HL-60 (cell line): ENCODE data around the gene LRP1B.

Experiments
- DNase-seq, 2 experiments: peaks; one replicate each; pipeline ENCODE4 v3.0.0-alpha.2; 2010 to 2020; ENCODE audit warnings: low read depth in 1 of 2, low spot score in 1 of 2
- H3K27ac ChIP-seq: fragments of 250-450 bp; sonication (Bioruptor Pico); replicated peaks from 2 replicates; pipeline ENCODE4 v1.5.1; 2020; ENCODE audit warnings: mild to moderate bottlenecking, moderate library complexity
- H3K27me3 ChIP-seq: fragments of 250-450 bp; sonication (Bioruptor Pico); 2 replicates; pipeline ENCODE4 v1.5.1; 2021; ENCODE audit warnings: mild to moderate bottlenecking, moderate library complexity; ENCODE audit not compliant: insufficient read depth, poor library complexity, severe bottlenecking
- H3K4me3 ChIP-seq: replicated peaks from 2 replicates; pipeline ENCODE4 v1.5.1; 2011; ENCODE audit warnings: mild to moderate bottlenecking, control low read depth, low read length; ENCODE audit not compliant: insufficient read depth
- CTCF ChIP-seq: IDR thresholded peaks from one replicate; pipeline ENCODE4 v1.5.1; 2011; ENCODE audit warnings: low read length, control low read depth, inconsistent platforms; ENCODE audit not compliant: insufficient read depth
- GABPA ChIP-seq: IDR thresholded peaks from 2 replicates; pipeline ENCODE4 v1.6.1; 2012; ENCODE audit warnings: low read depth
- POLR2AphosphoS5 ChIP-seq: IDR thresholded peaks from 2 replicates; pipeline ENCODE4 v1.6.1; 2012; ENCODE audit warnings: low read depth
- REST ChIP-seq: IDR thresholded peaks from 2 replicates; pipeline ENCODE4 v1.6.1; 2012; ENCODE audit warnings: low read depth; ENCODE audit not compliant: insufficient replicate concordance
- SPI1 ChIP-seq: IDR thresholded peaks from 2 replicates; pipeline ENCODE4 v1.6.1; 2012; ENCODE audit warnings: low read depth, mild to moderate bottlenecking, borderline replicate concordance

LRP1B gene

GRCh38 chr2:141490886-141491285, 639.9 kb downstream of the LRP1B start:
- no peak for TF ChIP-seq GABPA
- no peak for TF ChIP-seq REST
- no peak for TF ChIP-seq SPI1
- no peak for TF ChIP-seq CTCF
- no peak for TF ChIP-seq POLR2AphosphoS5
- no peak for DNase-seq
- H3K4me3 ChIP-seq: no peak overlapping the region
- H3K27ac ChIP-seq: no peak overlapping the region
- no peaks in the 10 kb centered on the region for H3K27me3 ChIP-seq

GRCh38 chr2:141482697-141483096, 648.1 kb downstream of the LRP1B start:
- DNase-seq: no peak
- Histone ChIP-seq H3K27me3 (no peaks in the 10 kb centered on the region), H3K27ac (no peak overlapping the region), H3K4me3 (no peak overlapping the region)
- TF ChIP-seq SPI1: no peak
- no peak for TF ChIP-seq POLR2AphosphoS5

- Histone ChIP-seq H3K27me3 (no peaks in the 10 kb centered on the region), H3K27ac (no peak overlapping the region)
Measured at GRCh38 chr2:141475801-141476200, 655.0 kb downstream of the LRP1B start.

More at GRCh38 chr2:141475801-141476200, 655.0 kb downstream of the LRP1B start:
- no peak for DNase-seq
- TF ChIP-seq POLR2AphosphoS5 (no peak), REST (no peak), SPI1 (no peak), GABPA (no peak), CTCF (no peak)
- no peak overlapping the region for H3K4me3 ChIP-seq
